HFF-Myc (cell line): ENCODE measurements around the gene SLC9B1.
"Not testable (repeated sequence)": the region's sequence is repeated elsewhere in the genome, so short reads cannot be mapped to it uniquely, and the experiment has no call there.

Source experiments
- DNase-seq: peaks from one replicate; pipeline ENCODE4 v3.0.0-alpha.2; 2011; ENCODE audit warnings: low read depth; ENCODE audit errors: extremely low read depth
- H3K4me3 ChIP-seq: replicated peaks from 2 replicates; pipeline ENCODE4 v1.5.1; 2011; ENCODE audit warnings: low read depth, mild to moderate bottlenecking, control low read depth, low read length
- TF ChIP-seq, protein P1 (sequence below): IDR thresholded peaks from 2 replicates; pipeline ENCODE4 v1.5.1; 2012; ENCODE audit warnings: mild to moderate bottlenecking, low read depth, low read length, control low read depth; ENCODE audit errors: missing control alignments

SLC9B1 gene

DNA sequence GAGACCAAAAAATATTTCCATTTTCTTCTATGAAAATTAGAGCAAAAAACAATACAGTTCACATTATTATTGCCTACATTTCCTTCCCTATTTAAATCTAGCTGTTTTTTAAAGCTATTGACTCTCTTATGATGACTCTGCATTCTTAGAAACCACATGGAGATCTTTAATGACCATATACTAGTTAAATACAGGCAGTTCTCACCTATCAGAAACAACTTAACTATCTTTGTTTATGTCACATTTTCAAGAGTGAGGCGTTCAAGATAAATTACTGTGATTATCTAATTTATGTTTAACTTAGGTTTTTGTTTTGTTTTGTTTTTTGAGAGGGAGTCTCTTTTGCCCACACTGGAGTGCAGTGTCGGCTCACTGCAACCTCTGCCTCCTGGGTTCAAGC lies 147.7 kb downstream of the SLC9B1 start:
- no peak overlapping the region for H3K4me3 ChIP-seq
- TF ChIP-seq, protein P1, sequence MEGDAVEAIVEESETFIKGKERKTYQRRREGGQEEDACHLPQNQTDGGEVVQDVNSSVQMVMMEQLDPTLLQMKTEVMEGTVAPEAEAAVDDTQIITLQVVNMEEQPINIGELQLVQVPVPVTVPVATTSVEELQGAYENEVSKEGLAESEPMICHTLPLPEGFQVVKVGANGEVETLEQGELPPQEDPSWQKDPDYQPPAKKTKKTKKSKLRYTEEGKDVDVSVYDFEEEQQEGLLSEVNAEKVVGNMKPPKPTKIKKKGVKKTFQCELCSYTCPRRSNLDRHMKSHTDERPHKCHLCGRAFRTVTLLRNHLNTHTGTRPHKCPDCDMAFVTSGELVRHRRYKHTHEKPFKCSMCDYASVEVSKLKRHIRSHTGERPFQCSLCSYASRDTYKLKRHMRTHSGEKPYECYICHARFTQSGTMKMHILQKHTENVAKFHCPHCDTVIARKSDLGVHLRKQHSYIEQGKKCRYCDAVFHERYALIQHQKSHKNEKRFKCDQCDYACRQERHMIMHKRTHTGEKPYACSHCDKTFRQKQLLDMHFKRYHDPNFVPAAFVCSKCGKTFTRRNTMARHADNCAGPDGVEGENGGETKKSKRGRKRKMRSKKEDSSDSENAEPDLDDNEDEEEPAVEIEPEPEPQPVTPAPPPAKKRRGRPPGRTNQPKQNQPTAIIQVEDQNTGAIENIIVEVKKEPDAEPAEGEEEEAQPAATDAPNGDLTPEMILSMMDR: no peak
- DNase-seq: no peak

DNA sequence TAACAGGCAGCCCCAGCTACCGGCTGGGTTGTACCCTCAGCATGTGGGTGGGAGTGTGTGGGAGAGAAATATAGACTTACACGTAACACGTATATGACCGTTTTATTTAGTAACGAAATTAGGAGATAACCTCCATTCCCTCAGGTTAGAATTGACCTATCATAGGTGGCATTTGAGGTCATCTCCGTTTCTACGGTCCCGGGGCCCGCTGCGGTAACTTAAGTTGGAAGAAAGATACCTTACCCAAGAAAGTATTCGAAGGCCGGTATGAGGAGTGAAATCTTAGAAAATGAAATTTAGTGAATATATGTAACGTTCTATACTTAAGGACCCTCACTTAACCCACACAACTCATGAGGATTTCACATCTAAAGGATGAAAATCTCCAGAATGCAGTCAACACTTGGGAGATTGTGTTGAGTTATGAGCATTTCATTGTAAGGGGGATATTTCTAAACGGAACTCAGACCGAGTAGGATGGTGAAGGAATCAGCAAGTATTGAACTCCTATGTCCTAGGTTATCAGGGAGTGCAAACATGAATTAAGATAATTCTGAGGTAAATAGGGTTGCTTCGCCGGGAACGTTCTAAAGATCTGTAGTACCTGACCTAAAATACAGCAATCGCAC lies 149.8 kb downstream of the SLC9B1 start:
- peak overlapping the region; percentile 57 for H3K4me3 ChIP-seq
- TF ChIP-seq, protein P1: no peak
- no peak for DNase-seq

DNA sequence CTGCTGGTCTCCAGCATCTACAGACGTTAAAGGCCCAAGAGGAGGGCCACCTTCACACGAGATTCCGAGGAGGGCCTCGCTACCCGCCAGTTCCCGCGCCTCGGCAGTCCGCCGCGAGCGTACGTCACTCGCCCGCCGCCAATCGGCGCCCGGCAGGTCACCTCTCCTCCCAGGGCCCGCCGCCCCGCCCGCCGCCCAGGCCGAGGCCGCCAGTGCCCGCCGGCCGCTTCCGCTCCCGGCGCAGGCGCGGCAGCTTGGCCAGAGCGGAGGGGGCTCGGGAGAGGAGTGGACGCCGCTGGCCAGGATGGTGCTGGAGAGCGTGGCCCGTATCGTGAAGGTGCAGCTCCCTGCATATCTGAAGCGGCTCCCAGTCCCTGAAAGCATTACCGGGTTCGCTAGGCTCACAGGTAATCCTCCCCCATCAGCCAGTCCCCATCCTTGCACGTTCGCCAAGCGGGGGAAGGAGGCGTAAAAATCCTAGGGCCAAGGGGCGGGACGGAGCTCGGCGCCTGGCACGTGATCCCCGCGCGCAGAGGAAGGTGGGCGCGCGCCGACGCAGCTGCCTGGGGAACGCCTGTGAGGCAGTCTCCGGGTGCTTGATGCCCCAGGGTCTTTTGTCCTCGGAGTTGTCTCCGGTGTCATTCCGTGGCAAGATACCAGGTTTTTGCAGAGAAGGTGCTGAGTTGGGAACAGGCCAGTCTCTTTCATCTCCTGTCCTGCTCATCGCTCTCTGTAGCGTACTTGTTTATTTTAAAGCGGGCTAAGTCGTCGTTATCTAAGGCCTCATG lies 150.5 kb downstream of the SLC9B1 start, which contains the start of gene CISD2:
Gene CISD2 (plus strand): TSS at position 212 of the 788 bp plus-strand sequence. CDS start 93 bp downstream, at position 305.
- peak; percentile 68 for DNase-seq
- H3K4me3 ChIP-seq: peak within 1 kb of the TSS; percentile 57
- TF ChIP-seq, protein P1: no peak

DNA sequence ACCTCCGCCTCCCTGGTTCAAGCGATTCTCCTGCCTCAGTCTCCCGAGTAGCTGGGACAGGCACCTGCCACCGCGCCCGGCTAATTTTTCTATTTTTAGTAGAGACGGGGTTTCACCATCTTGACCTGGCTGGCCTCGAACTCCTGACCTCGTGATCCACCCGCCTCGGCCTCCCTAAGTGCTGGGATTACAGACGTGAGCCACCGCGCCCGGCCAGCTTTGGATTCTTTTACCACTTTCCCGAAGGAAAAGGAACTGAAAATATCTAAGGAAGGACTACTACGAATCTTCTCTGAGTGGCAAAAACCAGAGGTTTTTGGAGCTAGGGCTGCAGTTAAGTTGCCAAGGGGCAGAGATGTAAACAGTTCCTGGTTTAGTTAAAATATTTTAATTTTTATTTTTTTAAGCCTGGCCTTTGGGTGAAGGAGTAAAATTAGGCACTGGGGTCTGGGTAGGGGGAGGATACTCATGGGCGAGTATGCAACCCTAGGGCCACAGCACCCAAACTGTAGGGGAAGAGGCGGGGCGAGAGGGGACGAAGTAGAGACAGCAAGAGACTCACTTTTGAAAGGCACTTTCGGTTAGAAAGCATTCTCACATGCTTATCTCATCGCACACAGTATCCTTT lies 151.2 kb downstream of the SLC9B1 start:
- DNase-seq: no peak
- H3K4me3 ChIP-seq: peak overlapping the region; percentile 57
- TF ChIP-seq, protein P1: no peak

DNA sequence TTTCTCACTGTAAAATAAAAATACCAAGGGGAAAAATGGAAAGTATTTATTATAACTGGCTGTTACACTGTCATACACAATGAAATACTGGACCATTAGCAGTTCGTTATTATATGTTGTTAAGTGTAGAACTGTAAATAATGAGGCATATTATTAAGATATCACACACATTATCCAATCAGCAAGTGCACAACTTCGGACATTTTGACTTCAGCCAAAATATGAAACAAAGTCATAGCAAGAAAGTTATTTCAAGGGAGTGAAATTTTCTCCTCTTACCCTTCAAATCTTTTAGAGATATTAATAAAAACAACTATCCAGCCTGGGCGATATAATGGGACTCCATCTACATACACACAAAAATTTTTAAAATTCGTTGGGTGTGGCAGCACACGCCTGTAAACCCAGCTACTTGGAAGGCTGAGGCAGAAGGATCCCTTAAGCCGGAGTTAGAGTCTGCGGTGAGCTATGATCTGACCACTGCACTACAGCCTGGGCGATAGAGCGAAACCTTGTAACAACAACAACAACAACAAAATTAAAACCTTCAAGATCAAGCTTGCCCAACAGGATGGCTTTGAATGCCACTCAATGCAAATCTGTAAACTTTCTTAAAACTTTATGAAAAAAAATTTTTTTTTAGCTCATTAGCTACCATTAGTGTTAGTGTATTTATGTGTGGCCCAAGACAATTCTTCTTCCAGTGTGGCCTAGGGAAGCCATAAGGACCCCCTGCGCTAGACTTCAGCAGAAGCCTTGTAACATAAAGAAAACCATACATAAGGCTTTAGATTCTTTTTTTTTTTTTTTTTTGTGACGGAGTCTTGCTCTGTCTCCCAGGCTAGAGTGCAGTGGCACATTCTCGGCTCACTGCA lies 152.0 kb downstream of the SLC9B1 start:
- TF ChIP-seq, protein P1: no peak
- DNase-seq: no peak
- H3K4me3 ChIP-seq: peak overlapping the region; percentile 57

DNA sequence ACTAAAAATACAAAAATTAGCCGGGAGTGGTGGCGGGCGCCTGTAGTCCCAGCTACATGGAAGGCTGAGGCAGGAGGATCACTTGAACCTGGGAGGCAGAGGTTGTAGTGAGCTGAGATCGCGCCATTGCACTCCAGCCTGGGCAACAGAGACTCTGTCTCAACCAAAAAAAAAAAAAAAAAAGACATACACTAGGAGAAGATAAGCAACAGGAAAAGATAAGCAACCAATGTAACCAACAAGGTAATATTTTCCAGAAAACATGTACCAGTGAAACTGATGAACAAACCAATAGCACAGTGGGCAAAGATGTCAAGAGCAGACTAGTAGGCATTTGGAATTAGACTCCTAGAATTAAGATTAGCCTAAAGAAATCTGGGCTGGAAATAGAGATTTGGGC lies 154.2 kb downstream of the SLC9B1 start:
- not testable (repeated sequence) for H3K4me3 ChIP-seq, DNase-seq
